Dermis microvascular lymphatic vessel endothelial cell (primary cell): ENCODE data around the gene KLRC4. TPM values are rescaled to one million over a fixed set of nuclear protein-coding genes. Genes with fewer than 3 reads are reported as not detected.
"Not testable (repeated sequence)": the region's sequence is repeated elsewhere in the genome, so short reads cannot be mapped to it uniquely, and the experiment has no call there.

Source experiments
- DNase-seq, 2 donors: peaks; one replicate each; pipeline versions ENCODE4 v3.0.0 to v3.0.0-alpha.2; 2010; ENCODE audit warnings: low read depth in 2 of 2
- total RNA-seq: library from RNA; depleted of rRNA; stranded (reverse); fragments of >200 nt; gene quantifications from 2 replicates; pipeline ENCODE4 v1.2.1, GENCODE V29; 2014

The KLRC4 gene
- total RNA-seq, result not detected in 2 replicates

GRCh38 chr12:10409392-10409791 is at the start of gene KLRC4:
Gene KLRC4 (minus strand): TSS chr12:10409757. CDS start chr12:10409575, 182 bp downstream.
- peak in 1 of 2 donors; percentile 44 for DNase-seq

- DNase-seq, result no peak
Measured at GRCh38 chr12:10457760-10458159, 48.2 kb upstream of the KLRC4 start.

- no peak for DNase-seq
Measured at GRCh38 chr12:10456856-10457255, 47.3 kb upstream of the KLRC4 start.

- DNase-seq, result no peak
Measured at GRCh38 chr12:10455766-10456165, 46.2 kb upstream of the KLRC4 start.

- no peak for DNase-seq
Measured at GRCh38 chr12:10454531-10454930, 45.0 kb upstream of the KLRC4 start.

GRCh38 chr12:10453156-10453555 is 43.6 kb upstream of the KLRC4 start, which contains the start of gene KLRC1:
Gene KLRC1 (minus strand): TSS chr12:10453377. CDS start chr12:10451156, 2,221 bp downstream.
- no peak for DNase-seq

GRCh38 chr12:10448236-10448635 is 38.7 kb upstream of the KLRC4 start:
- no peak for DNase-seq

- not testable (repeated sequence) for DNase-seq
Measured at GRCh38 chr12:10446052-10446451, 36.5 kb upstream of the KLRC4 start.

- not testable (repeated sequence) for DNase-seq
Measured at GRCh38 chr12:10441144-10441543, 31.6 kb upstream of the KLRC4 start.

GRCh38 chr12:10439608-10440274 is 30.2 kb upstream of the KLRC4 start:
- not testable (repeated sequence) for DNase-seq

GRCh38 chr12:10437601-10438000 is 28.0 kb upstream of the KLRC4 start:
- not testable (repeated sequence) for DNase-seq

- peak in 1 of 2 donors; percentile 70 for DNase-seq
Measured at GRCh38 chr12:10435816-10436215, 26.3 kb upstream of the KLRC4 start, which contains the start of gene KLRC2. Gene KLRC2 (minus strand): TSS chr12:10436010. CDS start chr12:10435986, 24 bp downstream.

GRCh38 chr12:10430623-10431022 is 21.1 kb upstream of the KLRC4 start:
- not testable (repeated sequence) for DNase-seq

GRCh38 chr12:10425938-10426337 is 16.4 kb upstream of the KLRC4 start:
- not testable (repeated sequence) for DNase-seq

GRCh38 chr12:10424260-10424899 is 14.8 kb upstream of the KLRC4 start:
- not testable (repeated sequence) for DNase-seq

- DNase-seq, result not testable (repeated sequence)
Measured at GRCh38 chr12:10422159-10422558, 12.6 kb upstream of the KLRC4 start.

- peak in 1 of 2 donors; percentile 11 for DNase-seq
Measured at GRCh38 chr12:10420334-10420733, 10.8 kb upstream of the KLRC4 start, which contains the start of gene KLRC3. Gene KLRC3 (minus strand): TSS chr12:10420595. CDS start chr12:10420550, 45 bp downstream.

GRCh38 chr12:10408842-10409241 is 715 bp downstream of the KLRC4 start:
- no peak for DNase-seq

GRCh38 chr12:10406725-10407124 is 2.8 kb downstream of the KLRC4 start:
- DNase-seq, result no peak

- DNase-seq, result no peak
Measured at GRCh38 chr12:10405294-10405693, 4.3 kb downstream of the KLRC4 start.

- no peak for DNase-seq
Measured at GRCh38 chr12:10404798-10405197, 4.8 kb downstream of the KLRC4 start.

GRCh38 chr12:10400829-10401228 is 8.7 kb downstream of the KLRC4 start:
- no peak for DNase-seq

GRCh38 chr12:10398168-10398567 is 11.4 kb downstream of the KLRC4 start:
- no peak for DNase-seq
